Duodenal mucosa (tissue), 2 donors: Measurements from ENCODE around the gene FOXB2.
"Not testable (repeated sequence)": the region's sequence is repeated elsewhere in the genome, so short reads cannot be mapped to it uniquely, and the experiment has no call there.

ENCODE experiments used
- H3K27ac ChIP-seq: one replicate; pipeline ENCODE4 v1.7.0; 2013; ENCODE audit warnings: low read depth, low read length
- H3K27me3 ChIP-seq, 2 donors: one replicate each; pipeline ENCODE4 v1.7.0; 2013; ENCODE audit warnings: low read length in 2 of 2, control low read depth in 1 of 2; ENCODE audit not compliant: insufficient read depth in 2 of 2, control insufficient read depth in 1 of 2
- H3K36me3 ChIP-seq, 2 donors: one replicate each; pipeline ENCODE4 v1.7.0; 2013; ENCODE audit warnings: low read length in 2 of 2, control low read depth in 1 of 2; ENCODE audit not compliant: insufficient read depth in 2 of 2, control insufficient read depth in 1 of 2
- H3K4me1 ChIP-seq, 2 donors: one replicate each; pipeline ENCODE4 v1.7.0; 2013; ENCODE audit warnings: low read length in 2 of 2, control low read depth in 1 of 2; ENCODE audit not compliant: insufficient read depth in 2 of 2, control insufficient read depth in 1 of 2
- H3K4me3 ChIP-seq, 2 donors: one replicate each; pipeline ENCODE4 v1.7.0; 2013; ENCODE audit warnings: low read length in 2 of 2, low read depth in 1 of 2
- H3K9ac ChIP-seq, 2 donors: one replicate each; pipeline ENCODE4 v1.7.0; 2013; ENCODE audit warnings: low read length in 2 of 2, low read depth in 1 of 2
- H3K9me3 ChIP-seq, 2 donors: one replicate each; pipeline ENCODE4 v1.7.0; 2013; ENCODE audit warnings: low read length in 2 of 2, control low read depth in 1 of 2; ENCODE audit not compliant: control insufficient read depth in 1 of 2

The FOXB2 gene

GRCh38 chr9:77019236-77019925, at the start of gene FOXB2:
TSS of gene FOXB2 (plus strand) at chr9:77019655. CDS start at chr9:77019655, 0 bp downstream.
- peak within 1 kb of the TSS; percentile 8 to 32 for H3K4me3 ChIP-seq

GRCh38 chr9:76969716-76970115, 49.7 kb upstream of the FOXB2 start:
- H3K4me3 ChIP-seq = no peak overlapping the region
- no peaks in the 10 kb centered on the region for H3K36me3 ChIP-seq
- H3K4me1 ChIP-seq = no peaks in the 10 kb centered on the region
- no peaks in the 10 kb centered on the region for H3K9me3 ChIP-seq
- no peak overlapping the region for H3K9ac ChIP-seq
- no peak overlapping the region for H3K27ac ChIP-seq
- no peaks in the 10 kb centered on the region for H3K27me3 ChIP-seq

More at GRCh38 chr9:77019236-77019925, at the start of gene FOXB2:
- H3K36me3 ChIP-seq = no peaks in the 10 kb centered on the region
- H3K9ac ChIP-seq = no peak within 1 kb of the TSS
- H3K27me3 ChIP-seq = peaks cover 94 to 95% of the 10 kb centered on the region in 2 donors
- H3K27ac ChIP-seq = no peak within 1 kb of the TSS
- H3K4me1 ChIP-seq = peaks cover 11 to 12% of the 10 kb centered on the region in 2 donors
- H3K9me3 ChIP-seq = no peaks in the 10 kb centered on the region

GRCh38 chr9:76978831-76979230, 40.6 kb upstream of the FOXB2 start:
- not testable (repeated sequence) for H3K4me3 ChIP-seq, H3K4me1 ChIP-seq, H3K9me3 ChIP-seq, H3K27ac ChIP-seq, H3K9ac ChIP-seq, H3K36me3 ChIP-seq, H3K27me3 ChIP-seq

GRCh38 chr9:76980566-76980965, 38.9 kb upstream of the FOXB2 start:
- H3K36me3 ChIP-seq = no peaks in the 10 kb centered on the region
- no peak overlapping the region for H3K9ac ChIP-seq
- no peak overlapping the region for H3K4me3 ChIP-seq
- no peak overlapping the region for H3K27ac ChIP-seq
- no peaks in the 10 kb centered on the region for H3K27me3 ChIP-seq
- H3K4me1 ChIP-seq = no peaks in the 10 kb centered on the region
- H3K9me3 ChIP-seq = no peaks in the 10 kb centered on the region

GRCh38 chr9:76984486-76984885, 35.0 kb upstream of the FOXB2 start:
- Histone ChIP-seq H3K9me3 (no peaks in the 10 kb centered on the region), H3K27me3 (no peaks in the 10 kb centered on the region), H3K4me1 (peaks cover 0 to 3% of the 10 kb centered on the region in 2 donors)

GRCh38 chr9:76985581-76985980, 33.9 kb upstream of the FOXB2 start:
- H3K4me3 ChIP-seq = no peak overlapping the region
- no peak overlapping the region for H3K27ac ChIP-seq
- no peaks in the 10 kb centered on the region for H3K36me3 ChIP-seq
- H3K9me3 ChIP-seq = no peaks in the 10 kb centered on the region
- H3K4me1 ChIP-seq = peaks cover 0 to 4% of the 10 kb centered on the region in 2 donors
- H3K9ac ChIP-seq = no peak overlapping the region
- H3K27me3 ChIP-seq = no peaks in the 10 kb centered on the region

More at GRCh38 chr9:76984486-76984885, 35.0 kb upstream of the FOXB2 start:
- Histone ChIP-seq H3K36me3 (no peaks in the 10 kb centered on the region), H3K9ac (no peak overlapping the region), H3K4me3 (no peak overlapping the region), H3K27ac (no peak overlapping the region)

- Histone ChIP-seq H3K4me1 (peaks cover 0 to 4% of the 10 kb centered on the region in 2 donors), H3K36me3 (no peaks in the 10 kb centered on the region), H3K4me3 (no peak overlapping the region), H3K27me3 (no peaks in the 10 kb centered on the region), H3K9ac (no peak overlapping the region), H3K9me3 (no peaks in the 10 kb centered on the region), H3K27ac (no peak overlapping the region)
These were observed 31.8 kb upstream of the FOXB2 start for GRCh38 chr9:76987594-76988200.

GRCh38 chr9:76988941-76989340, 30.5 kb upstream of the FOXB2 start:
- no peak overlapping the region for H3K9ac ChIP-seq
- H3K9me3 ChIP-seq = no peaks in the 10 kb centered on the region
- no peaks in the 10 kb centered on the region for H3K36me3 ChIP-seq
- H3K4me1 ChIP-seq = peaks cover 0 to 4% of the 10 kb centered on the region in 2 donors
- H3K27ac ChIP-seq = no peak overlapping the region
- H3K4me3 ChIP-seq = no peak overlapping the region
- no peaks in the 10 kb centered on the region for H3K27me3 ChIP-seq

- peaks cover 0 to 4% of the 10 kb centered on the region in 2 donors for H3K4me1 ChIP-seq
- no peak overlapping the region for H3K4me3 ChIP-seq
- no peak overlapping the region for H3K27ac ChIP-seq
- no peak overlapping the region for H3K9ac ChIP-seq
- no peaks in the 10 kb centered on the region for H3K36me3 ChIP-seq
- no peaks in the 10 kb centered on the region for H3K27me3 ChIP-seq
- no peaks in the 10 kb centered on the region for H3K9me3 ChIP-seq
These were observed 30.0 kb upstream of the FOXB2 start for GRCh38 chr9:76989501-76989900.

- H3K4me3 ChIP-seq = no peak overlapping the region
- no peaks in the 10 kb centered on the region for H3K4me1 ChIP-seq
- H3K9ac ChIP-seq = no peak overlapping the region
- no peak overlapping the region for H3K27ac ChIP-seq
- no peaks in the 10 kb centered on the region for H3K27me3 ChIP-seq
- H3K36me3 ChIP-seq = no peaks in the 10 kb centered on the region
- no peaks in the 10 kb centered on the region for H3K9me3 ChIP-seq
These were observed 22.8 kb upstream of the FOXB2 start for GRCh38 chr9:76996700-76997099.
